Testis (tissue), 3 donors: ENCODE results near the gene ZNF618. TPM values are rescaled to one million over a fixed set of nuclear protein-coding genes. Genes with fewer than 3 reads are reported as not detected.

Source experiments
- DNase-seq: peaks from one replicate; pipeline ENCODE4 v3.0.0-alpha.2; 2019
- H3K27ac ChIP-seq, 2 donors: fragments of 200-600 bp; sonication (generic); one replicate each; pipeline ENCODE4 v1.5.1; 2019
- H3K27me3 ChIP-seq: fragments of 200-600 bp; sonication (generic); one replicate; pipeline ENCODE4 v1.5.1; 2019
- H3K36me3 ChIP-seq: fragments of 200-600 bp; sonication (generic); one replicate; pipeline ENCODE4 v1.5.1; 2017; ENCODE audit warnings: low read depth; ENCODE audit errors: missing control alignments
- H3K4me1 ChIP-seq: fragments of 200-600 bp; sonication (generic); one replicate; pipeline ENCODE4 v1.5.1; 2019
- H3K4me3 ChIP-seq, 2 donors: fragments of 200-600 bp; sonication (generic); one replicate each; pipeline ENCODE4 v1.5.1; 2017 to 2019
- H3K9me3 ChIP-seq: fragments of 200-600 bp; sonication (generic); one replicate; pipeline ENCODE4 v1.5.1; 2017
- CTCF ChIP-seq, 3 experiments: fragments of 450-650 bp in 2 of 3; fragments of 200-600 bp in 1 of 3; sonication (generic) in 1 of 3; IDR thresholded peaks; one replicate each; pipeline ENCODE4 v1.5.1; 2016 to 2019; ENCODE audit warnings: antibody characterized with exemption in 3 of 3, mild to moderate bottlenecking in 2 of 3, moderate library complexity in 1 of 3
- POLR2A ChIP-seq: fragments of 450-650 bp; IDR thresholded peaks from one replicate; pipeline ENCODE4 v1.6.1; 2017; ENCODE audit warnings: antibody characterized with exemption, mild to moderate bottlenecking, moderate library complexity
- WGBS, 2 donors: methylation state at CpG; one replicate each; pipeline ENCODE4 v1.1.5; 2018; 5-methylcytosine and 5-hydroxymethylcytosine counted together
- intact Hi-C: fragments of 100-400 bp; cut with DNase I; formaldehyde crosslinking; loops from one replicate; pipeline ENCODE4 v1.15.1; 2023; ENCODE audit warnings: low total_unique reads
- polyA plus RNA-seq: library from polyadenylated mRNA; stranded (reverse); fragments of 350-450 nt; fragmentation: Illumina TruSeq; extraction: RNeasy Lipid Tissue Mini Kit (QIAGEN cat#74804); gene quantifications from one replicate; pipeline ENCODE4 v1.2.3, GENCODE V29; 2014; ENCODE audit warnings: low read depth, low replicate concordance; ENCODE audit not compliant: insufficient read depth
- total RNA-seq, 2 donors: library from RNA; depleted of rRNA; stranded (reverse); fragments of >200 nt; gene quantifications; one replicate each; pipeline ENCODE4 v1.2.3, GENCODE V29; 2016

ZNF618 gene
- total and polyA plus RNA-seq, 3 donors from 2014 or later = 6.8 to 15.2 (median 14.6) TPM

GRCh38 chr9:113934167-113934828, 58.2 kb downstream of the ZNF618 start:
- WGBS, 2 donors = 79% methylated on average over 14 of the region's 14 CpGs
- intact Hi-C loops = no loop called here
- Histone ChIP-seq H3K4me1 (peaks cover 4% of the 10 kb centered on the region), H3K9me3 (no peaks in the 10 kb centered on the region), H3K36me3 (no peaks in the 10 kb centered on the region), H3K4me3 (no peak overlapping the region), H3K27ac (no peak overlapping the region), H3K27me3 (no peaks in the 10 kb centered on the region)
- no peak for DNase-seq
- TF ChIP-seq POLR2A (no peak), CTCF (IDR thresholded peaks at IDR 0.05) (no peak)

GRCh38 chr9:113934829-113935676, 58.9 kb downstream of the ZNF618 start:
- Histone ChIP-seq H3K27me3 (no peaks in the 10 kb centered on the region), H3K4me1 (peaks cover 4% of the 10 kb centered on the region), H3K4me3 (no peak overlapping the region), H3K27ac (no peak overlapping the region), H3K9me3 (no peaks in the 10 kb centered on the region), H3K36me3 (no peaks in the 10 kb centered on the region)
- no peak for TF ChIP-seq CTCF (IDR thresholded peaks at IDR 0.05)
- TF ChIP-seq POLR2A = no peak
- intact Hi-C loops = no loop called here
- 76 to 81% methylated on average over 9 to 13 of the region's 13 CpGs for WGBS, 2 donors
- no peak for DNase-seq

- no peaks in the 10 kb centered on the region for H3K36me3 ChIP-seq
- intact Hi-C loops = no loop called here
- 95 to 99% methylated on average over 5 to 10 of the region's 10 CpGs for WGBS, 2 donors
- H3K4me1 ChIP-seq = peaks cover 4% of the 10 kb centered on the region
- H3K27me3 ChIP-seq = no peaks in the 10 kb centered on the region
- H3K27ac ChIP-seq = no peak overlapping the region
- DNase-seq = no peak
- no peak overlapping the region for H3K4me3 ChIP-seq
- no peak for TF ChIP-seq POLR2A
- TF ChIP-seq CTCF (IDR thresholded peaks at IDR 0.05) = no peak
- no peaks in the 10 kb centered on the region for H3K9me3 ChIP-seq
Observed at GRCh38 chr9:113935677-113936380, 59.7 kb downstream of the ZNF618 start.

GRCh38 chr9:113940077-113940476, 64.0 kb downstream of the ZNF618 start:
- Histone ChIP-seq H3K4me1 (peaks cover 4% of the 10 kb centered on the region), H3K27me3 (no peaks in the 10 kb centered on the region), H3K4me3 (no peak overlapping the region), H3K9me3 (no peaks in the 10 kb centered on the region), H3K36me3 (no peaks in the 10 kb centered on the region), H3K27ac (no peak overlapping the region)
- no peak for DNase-seq
- TF ChIP-seq CTCF (IDR thresholded peaks at IDR 0.05) = no peak
- TF ChIP-seq POLR2A = no peak
- intact Hi-C loops = no loop called here
